ENCODE data around the gene TMEM39B. TPM values are rescaled to one million over a fixed set of nuclear protein-coding genes. Genes with fewer than 3 reads are reported as not detected.

The TMEM39B gene
- total RNA-seq, 1 experiment from 2014 or later = 22.8 TPM

DNA sequence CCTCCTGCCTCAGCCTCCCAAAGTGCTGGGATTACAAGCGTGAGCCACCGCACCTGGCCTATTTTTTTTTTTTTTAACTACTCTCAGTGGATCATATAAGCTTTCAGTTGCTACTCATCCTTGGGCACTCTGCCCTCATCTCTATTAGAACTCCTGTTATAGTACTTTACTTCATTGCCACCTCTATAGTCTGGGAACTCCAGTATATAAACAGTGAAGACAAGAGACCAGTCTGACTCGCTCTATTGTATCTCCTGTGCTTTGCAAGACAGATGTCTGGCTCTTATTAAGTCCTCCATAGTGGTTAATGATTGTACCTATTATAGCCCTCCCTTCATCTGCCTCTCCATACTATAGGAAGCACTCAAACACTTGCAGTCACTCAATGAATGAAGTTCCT, 44.0 kb upstream of the TMEM39B start:
- H3K9me2 ChIP-seq (ENCODE audit: insufficient read depth) = no peaks in the 10 kb centered on the region
- intact Hi-C loops (cut with micrococcal nuclease) = no loop called here
- H3K4me3 ChIP-seq (replicated peaks in 1 of 2; ENCODE audit: low read depth in 1 of 2, low read length in 2 of 2) = no peak overlapping the region
- H3K36me3 ChIP-seq (ENCODE audit: control insufficient read depth in 1 of 2, insufficient read depth in 2 of 2, low read length in 2 of 2) = peaks cover 34 to 37% of the 10 kb centered on the region in 2 experiments
- TF ChIP-seq TCF7L2 (IDR thresholded peaks at IDR 0.05; ENCODE audit: borderline replicate concordance, extremely low read depth, insufficient read depth, insufficient read length) (no peak), RAD21 (IDR thresholded peaks at IDR 0.05; ENCODE audit: low read depth) (no peak), CBX3 (IDR thresholded peaks at IDR 0.05; ENCODE audit: low read depth) (no peak), JUND (IDR thresholded peaks at IDR 0.05) (no peak), SP1 (IDR thresholded peaks at IDR 0.05; ENCODE audit: low read depth) (no peak), ELF1 (IDR thresholded peaks at IDR 0.05; ENCODE audit: borderline replicate concordance, low read depth) (no peak), YY1 (IDR thresholded peaks at IDR 0.05; ENCODE audit: extremely low read depth, insufficient replicate concordance, low read depth, low read length) (no peak), SRF (IDR thresholded peaks at IDR 0.05; ENCODE audit: low read depth) (no peak), ZFX (IDR thresholded peaks at IDR 0.05) (no peak), POLR2AphosphoS5 (IDR thresholded peaks at IDR 0.05; ENCODE audit: low read depth, low read length) (no peak), CEBPB (IDR thresholded peaks at IDR 0.05; ENCODE audit: low read depth) (no peak), EZH2 (IDR thresholded peaks at IDR 0.05) (no peak), POLR2A (IDR thresholded peaks at IDR 0.05; ENCODE audit: borderline replicate concordance, extremely low read depth, insufficient read depth, insufficient read length) (no peak)
- TF ChIP-seq, protein P1, sequence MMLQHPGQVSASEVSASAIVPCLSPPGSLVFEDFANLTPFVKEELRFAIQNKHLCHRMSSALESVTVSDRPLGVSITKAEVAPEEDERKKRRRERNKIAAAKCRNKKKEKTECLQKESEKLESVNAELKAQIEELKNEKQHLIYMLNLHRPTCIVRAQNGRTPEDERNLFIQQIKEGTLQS (IDR thresholded peaks at IDR 0.05) = no peak
- TF ChIP-seq, protein P2, sequence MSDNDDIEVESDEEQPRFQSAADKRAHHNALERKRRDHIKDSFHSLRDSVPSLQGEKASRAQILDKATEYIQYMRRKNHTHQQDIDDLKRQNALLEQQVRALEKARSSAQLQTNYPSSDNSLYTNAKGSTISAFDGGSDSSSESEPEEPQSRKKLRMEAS (IDR thresholded peaks at IDR 0.05) = no peak
- TF ChIP-seq, protein P3, sequence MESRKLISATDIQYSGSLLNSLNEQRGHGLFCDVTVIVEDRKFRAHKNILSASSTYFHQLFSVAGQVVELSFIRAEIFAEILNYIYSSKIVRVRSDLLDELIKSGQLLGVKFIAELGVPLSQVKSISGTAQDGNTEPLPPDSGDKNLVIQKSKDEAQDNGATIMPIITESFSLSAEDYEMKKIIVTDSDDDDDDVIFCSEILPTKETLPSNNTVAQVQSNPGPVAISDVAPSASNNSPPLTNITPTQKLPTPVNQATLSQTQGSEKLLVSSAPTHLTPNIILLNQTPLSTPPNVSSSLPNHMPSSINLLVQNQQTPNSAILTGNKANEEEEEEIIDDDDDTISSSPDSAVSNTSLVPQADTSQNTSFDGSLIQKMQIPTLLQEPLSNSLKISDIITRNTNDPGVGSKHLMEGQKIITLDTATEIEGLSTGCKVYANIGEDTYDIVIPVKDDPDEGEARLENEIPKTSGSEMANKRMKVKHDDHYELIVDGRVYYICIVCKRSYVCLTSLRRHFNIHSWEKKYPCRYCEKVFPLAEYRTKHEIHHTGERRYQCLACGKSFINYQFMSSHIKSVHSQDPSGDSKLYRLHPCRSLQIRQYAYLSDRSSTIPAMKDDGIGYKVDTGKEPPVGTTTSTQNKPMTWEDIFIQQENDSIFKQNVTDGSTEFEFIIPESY (IDR thresholded peaks at IDR 0.05; ENCODE audit: extremely low read depth, insufficient replicate concordance, low read length) = no peak
- TF ChIP-seq, protein P4, sequence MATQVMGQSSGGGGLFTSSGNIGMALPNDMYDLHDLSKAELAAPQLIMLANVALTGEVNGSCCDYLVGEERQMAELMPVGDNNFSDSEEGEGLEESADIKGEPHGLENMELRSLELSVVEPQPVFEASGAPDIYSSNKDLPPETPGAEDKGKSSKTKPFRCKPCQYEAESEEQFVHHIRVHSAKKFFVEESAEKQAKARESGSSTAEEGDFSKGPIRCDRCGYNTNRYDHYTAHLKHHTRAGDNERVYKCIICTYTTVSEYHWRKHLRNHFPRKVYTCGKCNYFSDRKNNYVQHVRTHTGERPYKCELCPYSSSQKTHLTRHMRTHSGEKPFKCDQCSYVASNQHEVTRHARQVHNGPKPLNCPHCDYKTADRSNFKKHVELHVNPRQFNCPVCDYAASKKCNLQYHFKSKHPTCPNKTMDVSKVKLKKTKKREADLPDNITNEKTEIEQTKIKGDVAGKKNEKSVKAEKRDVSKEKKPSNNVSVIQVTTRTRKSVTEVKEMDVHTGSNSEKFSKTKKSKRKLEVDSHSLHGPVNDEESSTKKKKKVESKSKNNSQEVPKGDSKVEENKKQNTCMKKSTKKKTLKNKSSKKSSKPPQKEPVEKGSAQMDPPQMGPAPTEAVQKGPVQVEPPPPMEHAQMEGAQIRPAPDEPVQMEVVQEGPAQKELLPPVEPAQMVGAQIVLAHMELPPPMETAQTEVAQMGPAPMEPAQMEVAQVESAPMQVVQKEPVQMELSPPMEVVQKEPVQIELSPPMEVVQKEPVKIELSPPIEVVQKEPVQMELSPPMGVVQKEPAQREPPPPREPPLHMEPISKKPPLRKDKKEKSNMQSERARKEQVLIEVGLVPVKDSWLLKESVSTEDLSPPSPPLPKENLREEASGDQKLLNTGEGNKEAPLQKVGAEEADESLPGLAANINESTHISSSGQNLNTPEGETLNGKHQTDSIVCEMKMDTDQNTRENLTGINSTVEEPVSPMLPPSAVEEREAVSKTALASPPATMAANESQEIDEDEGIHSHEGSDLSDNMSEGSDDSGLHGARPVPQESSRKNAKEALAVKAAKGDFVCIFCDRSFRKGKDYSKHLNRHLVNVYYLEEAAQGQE (IDR thresholded peaks at IDR 0.05; ENCODE audit: low read depth) = no peak
- TF ChIP-seq, protein P5, sequence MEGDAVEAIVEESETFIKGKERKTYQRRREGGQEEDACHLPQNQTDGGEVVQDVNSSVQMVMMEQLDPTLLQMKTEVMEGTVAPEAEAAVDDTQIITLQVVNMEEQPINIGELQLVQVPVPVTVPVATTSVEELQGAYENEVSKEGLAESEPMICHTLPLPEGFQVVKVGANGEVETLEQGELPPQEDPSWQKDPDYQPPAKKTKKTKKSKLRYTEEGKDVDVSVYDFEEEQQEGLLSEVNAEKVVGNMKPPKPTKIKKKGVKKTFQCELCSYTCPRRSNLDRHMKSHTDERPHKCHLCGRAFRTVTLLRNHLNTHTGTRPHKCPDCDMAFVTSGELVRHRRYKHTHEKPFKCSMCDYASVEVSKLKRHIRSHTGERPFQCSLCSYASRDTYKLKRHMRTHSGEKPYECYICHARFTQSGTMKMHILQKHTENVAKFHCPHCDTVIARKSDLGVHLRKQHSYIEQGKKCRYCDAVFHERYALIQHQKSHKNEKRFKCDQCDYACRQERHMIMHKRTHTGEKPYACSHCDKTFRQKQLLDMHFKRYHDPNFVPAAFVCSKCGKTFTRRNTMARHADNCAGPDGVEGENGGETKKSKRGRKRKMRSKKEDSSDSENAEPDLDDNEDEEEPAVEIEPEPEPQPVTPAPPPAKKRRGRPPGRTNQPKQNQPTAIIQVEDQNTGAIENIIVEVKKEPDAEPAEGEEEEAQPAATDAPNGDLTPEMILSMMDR (IDR thresholded peaks at IDR 0.05 in 2 of 3, conservative IDR thresholded peaks at IDR 0.05 in 1 of 3; ENCODE audit: borderline replicate concordance in 1 of 3, insufficient read depth in 1 of 3, low read depth in 2 of 3, low read length in 2 of 3) = no peak
- no peaks in the 10 kb centered on the region for H3K9me3 ChIP-seq (ENCODE audit: control insufficient read depth in 1 of 2, insufficient read depth in 1 of 2, low read depth in 1 of 2, low read length in 2 of 2)
- ChIA-PET CTCF (no interaction called here), POLR2A (no interaction called here), RAD21 (ENCODE audit: low non-redundant PET in 1 of 2, low total read pairs in 2 of 2, uncharacterized antibody in 2 of 2, unreplicated experiment in 2 of 2) (no interaction called here)
- ATAC-seq = no peak
- H3K4me1 ChIP-seq (ENCODE audit: control insufficient read depth in 1 of 2, insufficient read depth in 2 of 2, low read length in 2 of 2) = no peaks in the 10 kb centered on the region
- H3K9ac ChIP-seq (ENCODE audit: low read length) = no peak overlapping the region
- no TSS peak for BruUV-seq (replicated peaks)
- no peak overlapping the region for H2AFZ ChIP-seq (ENCODE audit: low read depth, low read length, poor library complexity, severe bottlenecking)
- no peaks in the 10 kb centered on the region for H3K27me3 ChIP-seq (ENCODE audit: insufficient read depth, low read length)
- H4K20me1 ChIP-seq (ENCODE audit: insufficient read depth) = peaks cover 32% of the 10 kb centered on the region
- peaks cover 100% of the 10 kb centered on the region for H3K79me2 ChIP-seq (ENCODE audit: insufficient read depth, low read length)
- no peak overlapping the region for H3K4me2 ChIP-seq (ENCODE audit: low read length)
- DNase-seq (ENCODE audit: low read depth, low spot score) = no peak
- H3K27ac ChIP-seq (ENCODE audit: low read depth, low read length) = no peak overlapping the region

Data from HCT116 (cell line).